Caco-2 (cell line): ENCODE measurements around the gene SLF2. TPM values are rescaled to one million over a fixed set of nuclear protein-coding genes. Genes with fewer than 3 reads are reported as not detected.

Source experiments
- BruUV-seq: library from RNA; stranded (reverse); fragments of 400-500 nt; replicated peaks from 2 replicates; lab custom pipeline; 2021; lab: Mats Ljungman, UMichigan
- CTCF ChIA-PET: fragments of 300-600 bp; sonication (Branson Sonifier 250); formaldehyde crosslinking; loops from one replicate; lab custom pipeline; 2022; ENCODE audit warnings: antibody characterized with exemption; lab: Charles Lee
- POLR2A ChIA-PET: fragments of 300-600 bp; sonication (Branson Sonifier 250); formaldehyde crosslinking; loops from one replicate; lab custom pipeline; 2022; ENCODE audit warnings: antibody characterized with exemption; lab: Charles Lee
- DNase-seq, 2 experiments: peaks; one replicate each; pipeline versions ENCODE4 v3.0.0 to v3.0.0-alpha.2; 2020 to 2022
- H3K27me3 ChIP-seq: replicated peaks from 2 replicates; pipeline ENCODE4 v1.6.0; 2011; ENCODE audit warnings: low read length; ENCODE audit not compliant: control insufficient read depth, insufficient read depth
- H3K36me3 ChIP-seq: 2 replicates; pipeline ENCODE4 v1.5.1; 2011; ENCODE audit warnings: low read length; ENCODE audit not compliant: control insufficient read depth, insufficient read depth
- H3K4me1 ChIP-seq: fragments of 250-450 bp; sonication (Bioruptor Pico); 2 replicates; pipeline ENCODE4 v1.5.1; 2020; ENCODE audit warnings: mild to moderate bottlenecking
- H3K4me3 ChIP-seq: 2 replicates; pipeline ENCODE4 v1.5.1; 2011; ENCODE audit warnings: low read depth, mild to moderate bottlenecking, control low read depth, low read length
- H3K9me3 ChIP-seq: fragments of 250-450 bp; sonication (Bioruptor Pico); 2 replicates; pipeline ENCODE4 v1.5.1; 2020; ENCODE audit warnings: mild to moderate bottlenecking, moderate library complexity
- H3K27ac Mint-ChIP-seq: one replicate; pipeline ENCODE4 v1.8.0; 2022; ENCODE audit warnings: mixed read lengths; ENCODE audit not compliant: unreplicated experiment
- H3K27me3 Mint-ChIP-seq: one replicate; pipeline ENCODE4 v1.8.0; 2022; ENCODE audit warnings: mixed read lengths; ENCODE audit not compliant: insufficient read depth, unreplicated experiment
- H3K36me3 Mint-ChIP-seq: one replicate; pipeline ENCODE4 v1.8.0; 2022; ENCODE audit warnings: mild to moderate bottlenecking, mixed read lengths; ENCODE audit not compliant: insufficient read depth, unreplicated experiment
- H3K4me1 Mint-ChIP-seq: one replicate; pipeline ENCODE4 v1.8.0; 2022; ENCODE audit warnings: low read depth, mixed read lengths; ENCODE audit not compliant: unreplicated experiment
- H3K4me3 Mint-ChIP-seq: one replicate; pipeline ENCODE4 v1.8.0; 2022; ENCODE audit warnings: mild to moderate bottlenecking, moderate library complexity, mixed read lengths; ENCODE audit not compliant: unreplicated experiment
- H3K9me3 Mint-ChIP-seq: one replicate; pipeline ENCODE4 v1.8.0; 2022; ENCODE audit warnings: mixed read lengths; ENCODE audit not compliant: unreplicated experiment
- CTCF ChIP-seq, 2 experiments: fragments of 200-600 bp in 1 of 2; IDR thresholded peaks; 1 replicate in 1 of 2; 2 replicates in 1 of 2; pipeline versions ENCODE4 v1.5.1 to v1.8.0; 2011 to 2022; ENCODE audit warnings: antibody characterized with exemption in 1 of 2, control low read depth in 1 of 2, inconsistent platforms in 1 of 2, low read depth in 1 of 2, low read length in 1 of 2, mild to moderate bottlenecking in 1 of 2, moderate library complexity in 1 of 2; ENCODE audit not compliant: insufficient read depth in 1 of 2, severe bottlenecking in 1 of 2, unreplicated experiment in 1 of 2
- intact Hi-C: fragments of 100-400 bp; cut with micrococcal nuclease; formaldehyde crosslinking; loops from one replicate; pipeline ENCODE4 v1.10.0; 2022; ENCODE audit not compliant: unreplicated experiment
- total RNA-seq: library from RNA; stranded (reverse); gene quantifications from 2 replicates; pipeline ENCODE4 v1.2.3, GENCODE V29; 2022

SLF2 gene
- total RNA-seq, 1 experiment from 2014 or later = 25.2 TPM

- BruUV-seq = no TSS peak
- peak in 1 of 2 experiments; percentile 86 for DNase-seq
- Histone ChIP-seq H3K4me3 (peak within 1 kb of the TSS; percentile 94), H3K4me1 (peaks cover 18% of the 10 kb centered on the region), H3K27me3 (no peaks in the 10 kb centered on the region), H3K9me3 (no peaks in the 10 kb centered on the region), H3K36me3 (no peaks in the 10 kb centered on the region; the same call in none of the 2 replicates)
- no peak for TF ChIP-seq CTCF (IDR thresholded peaks at IDR 0.05; ENCODE audit: insufficient read depth in 1 of 2, low read depth in 1 of 2, low read length in 1 of 2, severe bottlenecking in 1 of 2, unreplicated experiment in 1 of 2)
- no peaks in the 10 kb centered on the region for H3K27me3 Mint-ChIP-seq
- H3K4me1 Mint-ChIP-seq = peaks cover 14% of the 10 kb centered on the region
- peak within 1 kb of the TSS; percentile 74 for H3K27ac Mint-ChIP-seq
- intact Hi-C loops = loop anchor here (2.0 kb wide), 1 partner anchor 67 kb away; no protein-coding TSS in a partner anchor
- H3K4me3 Mint-ChIP-seq = peak within 1 kb of the TSS; percentile 81
- ChIA-PET CTCF (interaction anchor here (0.7 to 7.1 kb wide), 4 partner anchors 12 to 31 kb away, joined by 3 to 58 read pairs (median 8); partner anchors contain the start of genes PDZD7 and SFXN3), POLR2A (interaction anchor here (0.5 to 1.0 kb wide), 2 partner anchors 61 to 1714 kb away, joined by 3 read pairs; partner anchors contain the start of gene ARL3)
- no peaks in the 10 kb centered on the region for H3K9me3 Mint-ChIP-seq
- H3K36me3 Mint-ChIP-seq = peaks cover 31% of the 10 kb centered on the region
Measured at GRCh38 chr10:100999742-101000126, 87.0 kb downstream of the SLF2 start, which contains the start of gene LZTS2. TSS of gene LZTS2 (plus strand) at chr10:100999808. CDS start at chr10:101002539, 2,731 bp downstream.

GRCh38 chr10:101000127-101000914, 87.6 kb downstream of the SLF2 start:
- DNase-seq = no peak
- Histone ChIP-seq H3K9me3 (no peaks in the 10 kb centered on the region), H3K4me1 (peaks cover 18% of the 10 kb centered on the region), H3K36me3 (no peaks in the 10 kb centered on the region; the same call in none of the 2 replicates), H3K27me3 (no peaks in the 10 kb centered on the region), H3K4me3 (peak overlapping the region; percentile 94)
- peaks cover 29% of the 10 kb centered on the region for H3K36me3 Mint-ChIP-seq
- H3K4me1 Mint-ChIP-seq = peaks cover 14% of the 10 kb centered on the region
- H3K4me3 Mint-ChIP-seq = peak overlapping the region; percentile 81
- intact Hi-C loops = no loop called here
- CTCF ChIA-PET = interaction anchor here (0.5 to 7.1 kb wide), 4 partner anchors 11 to 95 kb away, joined by 4 to 58 read pairs (median 8); partner anchors contain the start of genes PDZD7 and SFXN3
- no peak for TF ChIP-seq CTCF (IDR thresholded peaks at IDR 0.05; ENCODE audit: insufficient read depth in 1 of 2, low read depth in 1 of 2, low read length in 1 of 2, severe bottlenecking in 1 of 2, unreplicated experiment in 1 of 2)
- no TSS peak for BruUV-seq
- H3K27me3 Mint-ChIP-seq = no peaks in the 10 kb centered on the region
- H3K27ac Mint-ChIP-seq = peak overlapping the region; percentile 70
- no peaks in the 10 kb centered on the region for H3K9me3 Mint-ChIP-seq
- POLR2A ChIA-PET = interaction anchor here (1.0 kb wide), 1 partner anchor 60 kb away, joined by 3 read pairs; no protein-coding TSS in a partner anchor

GRCh38 chr10:101000915-101001658, 88.3 kb downstream of the SLF2 start:
- POLR2A ChIA-PET = no interaction called here
- Histone ChIP-seq H3K4me1 (peaks cover 18% of the 10 kb centered on the region), H3K4me3 (peak overlapping the region; percentile 94), H3K36me3 (peaks cover under 1% of the 10 kb centered on the region), H3K27me3 (no peaks in the 10 kb centered on the region), H3K9me3 (no peaks in the 10 kb centered on the region)
- Mint-ChIP-seq H3K4me3 (peak overlapping the region; percentile 81), H3K9me3 (no peaks in the 10 kb centered on the region), H3K4me1 (peaks cover 14% of the 10 kb centered on the region), H3K36me3 (peaks cover 28% of the 10 kb centered on the region), H3K27ac (peak overlapping the region; percentile 70), H3K27me3 (no peaks in the 10 kb centered on the region)
- TF ChIP-seq CTCF (IDR thresholded peaks at IDR 0.05; ENCODE audit: insufficient read depth in 1 of 2, low read depth in 1 of 2, low read length in 1 of 2, severe bottlenecking in 1 of 2, unreplicated experiment in 1 of 2) = no peak
- DNase-seq = no peak
- CTCF ChIA-PET = interaction anchor here (1.9 kb wide), 1 partner anchor 11 kb away, joined by 11 read pairs; no protein-coding TSS in a partner anchor
- BruUV-seq = TSS peak; percentile 29
- intact Hi-C loops = no loop called here
